H1 (cell line): ENCODE data around the gene F10. TPM values are rescaled to one million over a fixed set of nuclear protein-coding genes. Genes with fewer than 3 reads are reported as not detected.

Experiments
- CTCF ChIA-PET: fragments of 300-600 bp; sonication (Branson Sonifier 250); formaldehyde crosslinking; loops from one replicate; lab custom pipeline; 2021; ENCODE audit not compliant: partially characterized antibody; lab: Charles Lee
- POLR2A ChIA-PET: fragments of 300-600 bp; sonication (Branson Sonifier 250); formaldehyde crosslinking; loops from one replicate; lab custom pipeline; 2021; ENCODE audit warnings: inconsistent platforms; ENCODE audit not compliant: partially characterized antibody; lab: Charles Lee
- DNase-seq, 2 experiments: peaks; one replicate each; pipeline versions ENCODE4 v3.0.0 to v3.0.0-alpha.2; 2010 to 2022; ENCODE audit warnings: low spot score in 2 of 2, low read depth in 1 of 2, mixed read lengths in 1 of 2
- FAIRE-seq: peaks from 2 replicates; lab custom pipeline; 2011; peaks lifted over from hg19 to GRCh38; lab: Jason Lieb, UNC
- H2AFZ ChIP-seq: 2 replicates; pipeline ENCODE4 v1.8.1; 2012; ENCODE audit warnings: low read length, inconsistent platforms
- H2AK5ac ChIP-seq: 2 replicates; pipeline ENCODE4 v1.6.1; 2013; ENCODE audit warnings: low read depth, low read length
- H2BK120ac ChIP-seq: replicated peaks from 2 replicates; pipeline ENCODE3; 2013; ENCODE audit warnings: low read depth, low read length, inconsistent platforms
- H2BK12ac ChIP-seq: 2 replicates; pipeline ENCODE4 v1.6.1; 2013; ENCODE audit warnings: low read depth, low read length
- H2BK15ac ChIP-seq: 2 replicates; pipeline ENCODE4 v1.6.1; 2013; ENCODE audit warnings: low read length
- H2BK20ac ChIP-seq: 2 replicates; pipeline ENCODE4 v1.6.1; 2013; ENCODE audit warnings: low read length
- H2BK5ac ChIP-seq: 2 replicates; pipeline ENCODE4 v1.6.1; 2013; ENCODE audit warnings: low read depth, low read length
- H3K14ac ChIP-seq: 2 replicates; pipeline ENCODE4 v1.6.1; 2013; ENCODE audit warnings: inconsistent platforms; ENCODE audit not compliant: insufficient read length
- H3K18ac ChIP-seq: 2 replicates; pipeline ENCODE4 v1.6.1; 2013; ENCODE audit warnings: low read length; ENCODE audit errors: extremely low read depth
- H3K23ac ChIP-seq: 2 replicates; pipeline ENCODE4 v1.6.1; 2013; ENCODE audit warnings: inconsistent platforms; ENCODE audit not compliant: insufficient read length
- H3K23me2 ChIP-seq: 2 replicates; pipeline ENCODE4 v1.6.1; 2013; ENCODE audit warnings: low read depth, low read length
- H3K27ac ChIP-seq: 2 replicates; pipeline ENCODE4 v1.6.1; 2011; ENCODE audit warnings: low read depth, low read length, inconsistent platforms
- H3K27me3 ChIP-seq, 4 experiments: replicated peaks in 1 of 4; 1 replicate in 1 of 4; 2 replicates in 3 of 4; pipeline versions ENCODE4 v1.6.1 to v1.8.1; 2011 to 2013; ENCODE audit warnings: low read length in 3 of 4, mild to moderate bottlenecking in 3 of 4, inconsistent platforms in 2 of 4, mixed read lengths in 2 of 4, moderate library complexity in 1 of 4; ENCODE audit not compliant: control insufficient read depth in 3 of 4, insufficient read depth in 3 of 4; ENCODE audit errors: extremely low read depth in 1 of 4
- H3K36me3 ChIP-seq, 4 experiments: 2 replicates each; pipeline versions ENCODE4 v1.6.1 to v1.8.1; 2011 to 2013; ENCODE audit warnings: mild to moderate bottlenecking in 4 of 4, low read length in 3 of 4, moderate library complexity in 2 of 4, control low read depth in 1 of 4, inconsistent platforms in 1 of 4; ENCODE audit not compliant: insufficient read depth in 4 of 4, control insufficient read depth in 2 of 4
- H3K4ac ChIP-seq: replicated peaks from 2 replicates; pipeline ENCODE3; 2013; ENCODE audit warnings: low read length, low read depth, mixed read lengths, inconsistent platforms; ENCODE audit not compliant: insufficient read length
- H3K4me1 ChIP-seq, 4 experiments: replicated peaks in 1 of 4; 1 replicate in 1 of 4; 2 replicates in 3 of 4; pipeline versions ENCODE4 v1.6.1 to v1.8.1; 2011 to 2013; ENCODE audit warnings: low read length in 3 of 4, inconsistent platforms in 2 of 4, mixed read lengths in 1 of 4; ENCODE audit not compliant: insufficient read depth in 4 of 4, control insufficient read depth in 3 of 4
- H3K4me2 ChIP-seq, 2 experiments: 2 replicates each; pipeline versions ENCODE4 v1.6.1 to v1.8.1; 2011 to 2013; ENCODE audit warnings: low read depth in 2 of 2, low read length in 2 of 2, control low read depth in 1 of 2, inconsistent platforms in 1 of 2, mild to moderate bottlenecking in 1 of 2; ENCODE audit not compliant: insufficient read depth in 1 of 2
- H3K4me3 ChIP-seq, 4 experiments: fragments of 200-600, 300-600 bp in 1 of 4; sonication (generic), shearing (Covaris generic), sonication (Bioruptor Twin) in 1 of 4; 2 replicates each; pipeline versions ENCODE4 v1.5.1 to v1.8.1; 2011 to 2016; ENCODE audit warnings: low read length in 4 of 4, low read depth in 3 of 4, control low read depth in 2 of 4, inconsistent platforms in 2 of 4, mild to moderate bottlenecking in 2 of 4, mixed read lengths in 1 of 4, moderate library complexity in 1 of 4; ENCODE audit not compliant: insufficient read depth in 2 of 4; ENCODE audit errors: extremely low read depth in 1 of 4
- H3K56ac ChIP-seq: replicated peaks from 2 replicates; pipeline ENCODE3; 2013; ENCODE audit warnings: low read depth, mild to moderate bottlenecking, mixed read lengths, low read length, inconsistent platforms; ENCODE audit not compliant: insufficient read length
- H3K79me1 ChIP-seq: 2 replicates; pipeline ENCODE4 v1.6.1; 2013; ENCODE audit warnings: low read depth, low read length, control low read depth
- H3K79me2 ChIP-seq, 2 experiments: 2 replicates each; pipeline versions ENCODE4 v1.6.1 to v1.8.1; 2012 to 2013; ENCODE audit warnings: low read length in 2 of 2, mild to moderate bottlenecking in 2 of 2, inconsistent platforms in 1 of 2; ENCODE audit not compliant: insufficient read depth in 2 of 2, control insufficient read depth in 1 of 2
- H3K9ac ChIP-seq, 4 experiments: replicated peaks in 1 of 4; 1 replicate in 1 of 4; 2 replicates in 3 of 4; pipeline versions ENCODE4 v1.6.1 to v1.8.1; 2011 to 2013; ENCODE audit warnings: low read depth in 3 of 4, low read length in 3 of 4, control low read depth in 2 of 4, mild to moderate bottlenecking in 2 of 4, moderate library complexity in 2 of 4, inconsistent platforms in 1 of 4; ENCODE audit errors: extremely low read depth in 1 of 4
- H3K9me3 ChIP-seq, 2 experiments: 2 replicates each; pipeline versions ENCODE4 v1.6.1 to v1.8.1; 2012 to 2013; ENCODE audit warnings: mild to moderate bottlenecking in 2 of 2, moderate library complexity in 2 of 2, control low read depth in 1 of 2, inconsistent platforms in 1 of 2, low read depth in 1 of 2, low read length in 1 of 2, mixed read lengths in 1 of 2; ENCODE audit not compliant: insufficient read depth in 2 of 2
- H4K20me1 ChIP-seq, 2 experiments: replicated peaks in 1 of 2; 2 replicates each; pipeline versions ENCODE3 to v1.8.1; 2011 to 2013; ENCODE audit warnings: inconsistent platforms in 2 of 2, low read length in 2 of 2, mild to moderate bottlenecking in 1 of 2; ENCODE audit not compliant: insufficient read depth in 2 of 2, control insufficient read depth in 1 of 2
- H4K5ac ChIP-seq: 2 replicates; pipeline ENCODE4 v1.6.1; 2013; ENCODE audit warnings: low read length, low read depth, mixed read lengths, inconsistent platforms; ENCODE audit not compliant: insufficient read length
- H4K8ac ChIP-seq: 2 replicates; pipeline ENCODE4 v1.8.0; 2013; ENCODE audit warnings: mild to moderate bottlenecking, moderate library complexity, low read length, inconsistent platforms; ENCODE audit not compliant: insufficient read depth; ENCODE audit errors: extremely low read depth
- H4K91ac ChIP-seq: replicated peaks from 2 replicates; pipeline ENCODE3; 2013; ENCODE audit warnings: low read length, mixed read lengths, inconsistent platforms; ENCODE audit not compliant: insufficient read length
- EP300 ChIP-seq, 2 experiments: IDR thresholded peaks; 1 replicate in 1 of 2; 2 replicates in 1 of 2; pipeline ENCODE4 v1.6.1; 2011 to 2012; ENCODE audit warnings: low read depth in 2 of 2, low read length in 2 of 2, mild to moderate bottlenecking in 2 of 2, borderline replicate concordance in 1 of 2, inconsistent platforms in 1 of 2, moderate library complexity in 1 of 2
- EZH2 ChIP-seq: fragments of 200-600 bp; sonication (generic); IDR thresholded peaks from 2 replicates; pipeline ENCODE4 v1.7.1; 2012; ENCODE audit warnings: low read depth, mild to moderate bottlenecking, moderate library complexity, low read length, inconsistent platforms; ENCODE audit not compliant: severe bottlenecking
- GTF2F1 ChIP-seq: IDR thresholded peaks from 2 replicates; pipeline ENCODE4 v1.6.1; 2012; ENCODE audit warnings: low read depth, low read length, improper control_type of control experiment, borderline replicate concordance
- HDAC2 ChIP-seq, 2 experiments: fragments of 300-600 bp in 1 of 2; sonication (generic) in 1 of 2; IDR thresholded peaks; 2 replicates each; pipeline ENCODE4 v1.6.1; 2011 to 2012; ENCODE audit warnings: low read depth in 2 of 2, low read length in 2 of 2, mild to moderate bottlenecking in 2 of 2, moderate library complexity in 2 of 2, borderline replicate concordance in 1 of 2, inconsistent platforms in 1 of 2
- SP1 ChIP-seq: IDR thresholded peaks from 2 replicates; pipeline ENCODE4 v1.6.1; 2011; ENCODE audit warnings: low read depth, low read length
- TAF7 ChIP-seq: optimal IDR thresholded peaks from 2 replicates; pipeline ENCODE3; 2011; ENCODE audit warnings: low read depth, mild to moderate bottlenecking, inconsistent platforms, low read length, moderate library complexity, borderline replicate concordance
- WGBS, 2 experiments: shearing (Covaris generic) in 1 of 2; methylation state at CpG; one replicate each; pipeline versions ENCODE4 v1.1.6 to v1.1.7; 2013 to 2015; ENCODE audit warnings: low lambda C conversion rate in 2 of 2, mixed read lengths in 2 of 2, inconsistent platforms in 1 of 2, low coverage in 1 of 2, missing lambda C conversion rate in 1 of 2; ENCODE audit not compliant: insufficient replicate concordance in 2 of 2, insufficient coverage in 1 of 2, insufficient read length in 1 of 2; ENCODE audit errors: extremely low coverage in 1 of 2, missing lambda C conversion rate in 1 of 2; 5-methylcytosine and 5-hydroxymethylcytosine counted together
- polyA plus RNA-seq, 7 experiments: library from polyadenylated mRNA; depleted of rRNA in 3 of 7; stranded (reverse) in 5 of 7; unstranded in 2 of 7; fragments of >200 nt in 5 of 7; fragments of 200-250 nt in 2 of 7; gene quantifications; 1 replicate in 5 of 7; 2 replicates in 1 of 7; 4 replicates in 1 of 7; pipeline versions ENCODE4 v1.2.1 to v1.2.3, GENCODE V29; 2011 to 2013; ENCODE audit warnings: missing spikeins in 2 of 7, mixed read lengths in 2 of 7
- total RNA-seq: library from RNA; stranded (reverse); fragmentation: NEBNext Ultra II Directional; extraction: Animal tissue kit (Norgen Biotek cat#: 25700); gene quantifications from 2 replicates; pipeline ENCODE4 v1.2.1, GENCODE V29; 2021

Gene F10
- total and polyA plus RNA-seq, 2 of the 8 experiments (the other 6 are each of a cell fraction or from before 2014, with no cell fraction given), result 2.0 to 4.2 TPM

- 73% methylated on average over 14 of the region's 25 CpGs; no CpG with 5 or more reads in 1 of the 2 experiments for whole genome bisulfite sequencing, 2 experiments
- H3K9me3 ChIP-seq, result no peaks in the 10 kb centered on the region; a peak in 1 of 4 replicates
- H3K27me3 ChIP-seq, result peaks cover 21 to 24% (median 23%) of the 10 kb centered on the region in 4 experiments; a peak in 6 of 7 replicates
- CTCF ChIA-PET, result no interaction called here
- no peak for FAIRE-seq
- no peak overlapping the region for H3K14ac ChIP-seq
- H2BK15ac ChIP-seq, result no peak overlapping the region
- H2BK12ac ChIP-seq, result peak overlapping the region; percentile 43; the same call in 1 of the 2 replicates
- H2AK5ac ChIP-seq, result 0 out of 2 replicates have a peak overlapping the region, but pooled peaks have one; percentile 65
- no peak for DNase-seq
- no peak for TF ChIP-seq SP1
- TF ChIP-seq GTF2F1, result no peak
- no peak for TF ChIP-seq EZH2
- TF ChIP-seq TAF7, result no peak
- TF ChIP-seq EP300 (IDR thresholded peaks at IDR 0.05; ENCODE audit: borderline replicate concordance in 1 of 2, low read depth in 2 of 2, low read length in 2 of 2), result no peak
- no peak for TF ChIP-seq HDAC2 (IDR thresholded peaks at IDR 0.05; ENCODE audit: borderline replicate concordance in 1 of 2, low read depth in 2 of 2, low read length in 2 of 2)
- H3K36me3 ChIP-seq, result peaks cover 0 to 5% (median 0%) of the 10 kb centered on the region in 4 experiments; a peak in 1 of 8 replicates
- H3K4me2 ChIP-seq, result no peak overlapping the region
- H3K4me3 ChIP-seq, result no peak overlapping the region
- no peak overlapping the region for H4K5ac ChIP-seq
- H3K23ac ChIP-seq, result no peak overlapping the region
- H3K23me2 ChIP-seq, result peaks cover 14% of the 10 kb centered on the region; the same call in 1 of the 2 replicates
- peaks cover 0 to 5% of the 10 kb centered on the region in 2 experiments for H4K20me1 ChIP-seq
- H3K18ac ChIP-seq, result peak overlapping the region; percentile 32
- H2BK20ac ChIP-seq, result no peak overlapping the region
- no peak overlapping the region for H3K4ac ChIP-seq
- H3K79me2 ChIP-seq, result no peaks in the 10 kb centered on the region
- no peak overlapping the region for H2AFZ ChIP-seq
- POLR2A ChIA-PET, result interaction anchor here (0.7 kb wide), 1 partner anchor 17 kb away, joined by 3 read pairs; no protein-coding TSS in a partner anchor
- H3K9ac ChIP-seq, result no peak overlapping the region
- H2BK5ac ChIP-seq, result no peak overlapping the region
- no peaks in the 10 kb centered on the region for H3K79me1 ChIP-seq
- peak overlapping the region; percentile 40 for H4K91ac ChIP-seq
- peaks cover 0 to 13% (median 6%) of the 10 kb centered on the region in 4 experiments; a peak in 6 of 7 replicates for H3K4me1 ChIP-seq
- H3K56ac ChIP-seq, result no peak overlapping the region
- H3K27ac ChIP-seq, result no peak overlapping the region
- no peak overlapping the region for H4K8ac ChIP-seq
- H2BK120ac ChIP-seq, result no peak overlapping the region
Measured at GRCh38 chr13:113106711-113107351, 15.8 kb upstream of the F10 start.
